K562 (cell line): ENCODE measurements around the gene PALLD. TPM values are rescaled to one million over a fixed set of nuclear protein-coding genes. Genes with fewer than 3 reads are reported as not detected.

Experiments used
- ATAC-seq: fragments of 200-7000 bp; cut with Tn5 transposase; 3 replicates; pipeline ENCODE4 v1.9.1; 2020; ENCODE audit warnings: moderate library complexity
- BruUV-seq: library from RNA; stranded (reverse); fragments of 400-500 nt; replicated peaks from 2 replicates; lab custom pipeline; 2021; lab: Mats Ljungman, UMichigan
- CTCF ChIA-PET: fragments of 300-600 bp; formaldehyde crosslinking; extraction: SDS; loops from one replicate; lab custom pipeline; 2021; ENCODE audit warnings: low intra/inter-chr PET ratio; lab: Yijun Ruan, JAX
- POLR2A ChIA-PET: fragments of 300-600, 350-650 bp; sonication (Branson Sonifier 250); formaldehyde crosslinking; extraction: SDS; loops from one replicate; lab custom pipeline; 2021; ENCODE audit warnings: antibody characterized with exemption, inconsistent platforms; lab: Yijun Ruan, JAX
- DNase-seq, 4 experiments: peaks; one replicate each; pipeline versions ENCODE4 v3.0.0 to v3.0.0-alpha.2; 2011 to 2018; ENCODE audit warnings: low spot score in 3 of 4, mixed read lengths in 3 of 4; ENCODE audit errors: extremely low read depth in 1 of 4
- FAIRE-seq: peaks from 2 replicates; lab custom pipeline; 2011; peaks lifted over from hg19 to GRCh38; lab: Jason Lieb, UNC
- H2AFZ ChIP-seq: 2 replicates; pipeline ENCODE4 v1.6.0; 2011; ENCODE audit warnings: low read depth, low read length, control low read depth, inconsistent platforms
- H3K27ac ChIP-seq: fragments of 200-600 bp; 3 replicates; pipeline ENCODE4 v1.8.0; 2011; ENCODE audit warnings: low read depth, mild to moderate bottlenecking, control low read depth, inconsistent platforms, low read length, moderate library complexity, mixed read lengths; ENCODE audit errors: extremely low read depth
- H3K27me3 ChIP-seq, 2 experiments: fragments of 300-600 bp in 1 of 2; 2 replicates in 1 of 2; 3 replicates in 1 of 2; pipeline versions ENCODE4 v1.6.0 to v1.8.0; 2011; ENCODE audit warnings: inconsistent platforms in 2 of 2, low read length in 2 of 2, mild to moderate bottlenecking in 1 of 2, mixed read lengths in 1 of 2, moderate library complexity in 1 of 2; ENCODE audit not compliant: control insufficient read depth in 2 of 2, insufficient read depth in 2 of 2
- H3K36me3 ChIP-seq: fragments of 300-600 bp; 3 replicates; pipeline ENCODE4 v1.8.0; 2011; ENCODE audit warnings: mild to moderate bottlenecking, low read length, inconsistent platforms; ENCODE audit not compliant: control insufficient read depth, insufficient read depth
- H3K4me1 ChIP-seq, 2 experiments: fragments of 200-600 bp in 1 of 2; replicated peaks in 1 of 2; 2 replicates in 1 of 2; 3 replicates in 1 of 2; pipeline versions ENCODE4 v1.5.1 to v1.8.0; 2011; ENCODE audit warnings: inconsistent platforms in 2 of 2, low read length in 2 of 2, mild to moderate bottlenecking in 1 of 2, mixed read lengths in 1 of 2, moderate library complexity in 1 of 2; ENCODE audit not compliant: control insufficient read depth in 2 of 2, insufficient read depth in 2 of 2
- H3K4me2 ChIP-seq: 2 replicates; pipeline ENCODE4 v1.6.1; 2011; ENCODE audit warnings: low read length, control low read depth, inconsistent platforms, mixed read lengths; ENCODE audit not compliant: insufficient read depth
- H3K4me3 ChIP-seq: fragments of 200-600 bp; sonication (generic), shearing (Covaris generic); 2 replicates; pipeline ENCODE4 v1.5.1; 2016; ENCODE audit warnings: control low read depth, inconsistent platforms
- H3K79me2 ChIP-seq: fragments of 200-600 bp; 3 replicates; pipeline ENCODE4 v1.8.0; 2011; ENCODE audit warnings: low read length, inconsistent platforms; ENCODE audit not compliant: control insufficient read depth, insufficient read depth
- H3K9ac ChIP-seq, 2 experiments: 2 replicates each; pipeline versions ENCODE4 v1.6.0 to v1.6.1; 2011; ENCODE audit warnings: low read depth in 2 of 2, low read length in 2 of 2, control low read depth in 1 of 2, inconsistent platforms in 1 of 2, mild to moderate bottlenecking in 1 of 2, mixed read lengths in 1 of 2; ENCODE audit not compliant: insufficient read depth in 1 of 2
- H3K9me1 ChIP-seq: one replicate; pipeline ENCODE4 v1.6.0; 2011; ENCODE audit warnings: inconsistent platforms, mild to moderate bottlenecking, low read length, moderate library complexity; ENCODE audit not compliant: control insufficient read depth, insufficient read depth
- H3K9me3 ChIP-seq: replicated peaks from 2 replicates; pipeline ENCODE4 v1.5.1; 2011; ENCODE audit warnings: low read depth, low read length, inconsistent platforms; ENCODE audit not compliant: control insufficient read depth, insufficient read depth
- H4K20me1 ChIP-seq: replicated peaks from 2 replicates; pipeline ENCODE4 v1.6.1; 2011; ENCODE audit warnings: low read length, inconsistent platforms, mixed read lengths; ENCODE audit not compliant: control insufficient read depth, insufficient read depth
- DDX20 ChIP-seq: fragments of 450-650 bp; IDR thresholded peaks from 2 replicates; pipeline ENCODE4 v1.6.1; 2016; ENCODE audit warnings: missing genetic modification characterization, low read depth, mild to moderate bottlenecking, missing compliant biosample characterization, moderate library complexity
- NR2F6 ChIP-seq: fragments of 450-650 bp; formaldehyde crosslinking; IDR thresholded peaks from 2 replicates; pipeline ENCODE4 v1.4.0; 2020; ENCODE audit warnings: mild to moderate bottlenecking
- NR3C1 ChIP-seq: sonication (generic); formaldehyde crosslinking; IDR thresholded peaks from 2 replicates; pipeline ENCODE4 v1.8.1; 2022; ENCODE audit warnings: missing genetic modification reagents
- NRF1 ChIP-seq, 2 experiments: fragments of 450-650 bp; IDR thresholded peaks in 1 of 2; conservative IDR thresholded peaks in 1 of 2; 2 replicates each; pipeline ENCODE4 v1.6.1; 2014; ENCODE audit warnings: mild to moderate bottlenecking in 2 of 2
- PCBP1 ChIP-seq: fragments of 200-400 bp; formaldehyde crosslinking; IDR thresholded peaks from 2 replicates; pipeline ENCODE4 v1.6.1; 2018; ENCODE audit warnings: mild to moderate bottlenecking, low read depth, low read length; ENCODE audit not compliant: poor library complexity, severe bottlenecking
- RAD21 ChIP-seq, 2 experiments: fragments of 250-450 bp in 1 of 2; fragments of 450-650 bp in 1 of 2; sonication (Bioruptor Pico) in 1 of 2; formaldehyde crosslinking in 1 of 2; IDR thresholded peaks in 1 of 2; conservative IDR thresholded peaks in 1 of 2; 2 replicates each; pipeline versions ENCODE4 v1.4.0 to v1.8.0; 2020 to 2022; ENCODE audit warnings: mild to moderate bottlenecking in 2 of 2, moderate library complexity in 1 of 2
- RBM34 ChIP-seq: fragments of 200-400 bp; formaldehyde crosslinking; IDR thresholded peaks from 2 replicates; pipeline ENCODE4 v1.6.1; 2018; ENCODE audit warnings: low read length, borderline replicate concordance; ENCODE audit not compliant: insufficient read depth
- USF2 ChIP-seq: sonication (generic); formaldehyde crosslinking; IDR thresholded peaks from 2 replicates; pipeline ENCODE4 v1.5.0; 2020; ENCODE audit warnings: missing genetic modification reagents
- ZC3H8 ChIP-seq: fragments of 450-650 bp; IDR thresholded peaks from 2 replicates; pipeline ENCODE4 v1.6.1; 2017
- ZNF239 ChIP-seq: fragments of 250-450 bp; sonication (Bioruptor Pico); IDR thresholded peaks from 2 replicates; pipeline ENCODE4 v1.4.0; 2020; ENCODE audit warnings: mild to moderate bottlenecking
- ZNF253 ChIP-seq: fragments of 250-450 bp; sonication (Bioruptor Pico); conservative IDR thresholded peaks from 2 replicates; pipeline ENCODE4 v1.6.1; 2021; ENCODE audit warnings: mild to moderate bottlenecking
- WGBS: fragments of 100-300 bp; shearing (Covaris generic); methylation state at CpG from one replicate; pipeline ENCODE4 v1.1.6; 2016; ENCODE audit warnings: low coverage, mixed read lengths; ENCODE audit not compliant: insufficient coverage; ENCODE audit errors: missing lambda C conversion rate; 5-methylcytosine and 5-hydroxymethylcytosine counted together
- in situ Hi-C: fragments of 300-500 bp; cut with MboI; formaldehyde crosslinking; loops from 4 replicates; pipeline ENCODE4 v1.15.0; 2018; ENCODE audit warnings: inconsistent platforms, mixed read lengths
- intact Hi-C: fragments of 100-400 bp; cut with micrococcal nuclease; formaldehyde crosslinking; loops from 2 replicates; pipeline ENCODE4 v1.14.2; 2022
- polyA plus RNA-seq, 8 experiments: library from polyadenylated mRNA; depleted of rRNA in 4 of 8; stranded (reverse) in 5 of 8; unstranded in 3 of 8; fragments of >200 nt; fragmentation: Nextera tagmentation in 2 of 8; fragmentation: Illumina TruSeq in 1 of 8; extraction: Ambion mirVana in 2 of 8; extraction: Trizol in 1 of 8; gene quantifications; 2 replicates each; pipeline versions ENCODE4 v1.2.1 to v1.2.3, GENCODE V29; 2011 to 2014; ENCODE audit warnings: inconsistent platforms in 1 of 8, missing spikeins in 1 of 8
- total RNA-seq, 7 experiments: library from RNA; depleted of rRNA in 6 of 7; stranded (reverse); fragments of >200 nt in 6 of 7; fragmentation: Illumina TruSeq in 2 of 7; extraction: Trizol in 2 of 7; gene quantifications; 2 replicates each; pipeline versions ENCODE4 v1.2.1 to v1.2.3, GENCODE V29; 2011 to 2021; ENCODE audit warnings: low replicate concordance in 1 of 7
- TF ChIP-seq, protein P1 (sequence below): fragments of 250-450 bp; sonication (Bioruptor Pico); IDR thresholded peaks from 2 replicates; pipeline ENCODE4 v1.8.0; 2022; ENCODE audit warnings: inconsistent platforms, mild to moderate bottlenecking, moderate library complexity, borderline replicate concordance
- TF ChIP-seq, protein P2 (sequence below), 3 experiments: fragments of 200-800 bp in 1 of 3; sonication (Bioruptor generic) in 1 of 3; sonication (generic) in 1 of 3; formaldehyde crosslinking in 1 of 3; IDR thresholded peaks; 2 replicates each; pipeline versions ENCODE4 v1.6.1 to v1.8.0; 2016 to 2022; ENCODE audit warnings: mild to moderate bottlenecking in 2 of 3, missing compliant biosample characterization in 2 of 3, missing genetic modification characterization in 2 of 3, missing genetic modification reagents in 1 of 3

The PALLD gene
- total and polyA plus RNA-seq, 9 of the 15 experiments (the other 6 are each of a cell fraction or from before 2014, with no cell fraction given): 0.01 to 0.35 (median 0.06) TPM; not detected in 3

DNA sequence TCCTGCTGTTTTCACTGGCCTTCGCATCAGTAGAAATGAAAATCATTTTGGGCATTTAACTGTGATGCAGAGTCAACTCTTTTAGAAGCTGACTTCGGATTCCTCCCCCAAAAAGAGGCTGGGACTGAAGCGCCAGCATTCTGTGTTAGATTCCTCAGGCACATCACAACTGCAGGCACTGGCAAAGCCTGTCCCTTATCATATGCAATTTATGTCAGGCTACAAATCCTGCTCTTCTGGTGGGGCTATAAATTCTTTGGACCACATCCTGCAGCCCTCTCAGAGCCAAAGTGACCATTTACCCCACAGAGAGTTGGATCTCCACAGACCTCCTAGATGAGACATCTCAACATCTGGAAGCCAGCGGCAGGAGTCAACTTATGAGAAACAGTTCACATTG, 374.8 kb downstream of the PALLD start:
- TF ChIP-seq ZC3H8: no peak
- TF ChIP-seq ZNF253 (CRISPR knock-in tag): no peak
- TF ChIP-seq, protein P1, sequence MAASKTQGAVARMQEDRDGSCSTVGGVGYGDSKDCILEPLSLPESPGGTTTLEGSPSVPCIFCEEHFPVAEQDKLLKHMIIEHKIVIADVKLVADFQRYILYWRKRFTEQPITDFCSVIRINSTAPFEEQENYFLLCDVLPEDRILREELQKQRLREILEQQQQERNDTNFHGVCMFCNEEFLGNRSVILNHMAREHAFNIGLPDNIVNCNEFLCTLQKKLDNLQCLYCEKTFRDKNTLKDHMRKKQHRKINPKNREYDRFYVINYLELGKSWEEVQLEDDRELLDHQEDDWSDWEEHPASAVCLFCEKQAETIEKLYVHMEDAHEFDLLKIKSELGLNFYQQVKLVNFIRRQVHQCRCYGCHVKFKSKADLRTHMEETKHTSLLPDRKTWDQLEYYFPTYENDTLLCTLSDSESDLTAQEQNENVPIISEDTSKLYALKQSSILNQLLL (CRISPR knock-in tag): no peak
- no peak for TF ChIP-seq NR2F6
- TF ChIP-seq ZNF239 (CRISPR knock-in tag): no peak
- TF ChIP-seq USF2: no peak
- TF ChIP-seq, protein P2, sequence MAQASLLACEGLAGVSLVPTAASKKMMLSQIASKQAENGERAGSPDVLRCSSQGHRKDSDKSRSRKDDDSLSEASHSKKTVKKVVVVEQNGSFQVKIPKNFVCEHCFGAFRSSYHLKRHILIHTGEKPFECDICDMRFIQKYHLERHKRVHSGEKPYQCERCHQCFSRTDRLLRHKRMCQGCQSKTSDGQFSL (CRISPR knock-in tag; IDR thresholded peaks at IDR 0.05): no peak
- TF ChIP-seq, protein P2 (tag; IDR thresholded peaks at IDR 0.05): no peak
- TF ChIP-seq PCBP1: no peak
- TF ChIP-seq DDX20 (tag): no peak
- no peak for TF ChIP-seq RAD21 (CRISPR knock-in tag; conservative IDR thresholded peaks at IDR 0.05 in 1 of 2, IDR thresholded peaks at IDR 0.05 in 1 of 2)
- TF ChIP-seq NRF1 (conservative IDR thresholded peaks at IDR 0.05 in 1 of 2, IDR thresholded peaks at IDR 0.05 in 1 of 2): no peak
- no peak for TF ChIP-seq RBM34
- no peak for TF ChIP-seq NR3C1 (CRISPR knock-in tag)
- Histone ChIP-seq H4K20me1 (no peaks in the 10 kb centered on the region), H2AFZ (no peak overlapping the region), H3K4me1 (no peaks in the 10 kb centered on the region), H3K4me3 (no peak overlapping the region), H3K4me2 (no peak overlapping the region), H3K27me3 (peaks cover 0 to 7% of the 10 kb centered on the region in 2 experiments; a peak in 3 of 5 replicates), H3K36me3 (no peaks in the 10 kb centered on the region), H3K27ac (no peak overlapping the region), H3K9me3 (no peaks in the 10 kb centered on the region), H3K79me2 (no peaks in the 10 kb centered on the region), H3K9me1 (no peaks in the 10 kb centered on the region), H3K9ac (no peak overlapping the region)
- DNase-seq (no peak), FAIRE-seq (no peak), ATAC-seq (no peak)
- CTCF ChIA-PET: no interaction called here
- POLR2A ChIA-PET: no interaction called here
- BruUV-seq: no TSS peak
- 0% methylated on average over 4 of the region's 4 CpGs for WGBS
- intact Hi-C loops (no loop called here), in situ Hi-C loops (no loop called here)
